Keratinocyte (primary cell): ENCODE data around the gene PLEKHF1.

Experiments used
- CTCF ChIP-seq, 3 experiments: IDR thresholded peaks in 1 of 3; conservative IDR thresholded peaks in 1 of 3; optimal IDR thresholded peaks in 1 of 3; 2 replicates in 2 of 3; 3 replicates in 1 of 3; pipeline versions ENCODE3 to v1.5.1; 2011; ENCODE audit warnings: low read length in 3 of 3, mild to moderate bottlenecking in 3 of 3, moderate library complexity in 2 of 3, control low read depth in 1 of 3, inconsistent platforms in 1 of 3; ENCODE audit not compliant: insufficient read depth in 2 of 3; ENCODE audit errors: extremely low read depth in 1 of 3
- EZH2 ChIP-seq: IDR thresholded peaks from one replicate; pipeline ENCODE4 v1.6.1; 2012; ENCODE audit warnings: inconsistent platforms, mild to moderate bottlenecking, low read length, moderate library complexity

DNA sequence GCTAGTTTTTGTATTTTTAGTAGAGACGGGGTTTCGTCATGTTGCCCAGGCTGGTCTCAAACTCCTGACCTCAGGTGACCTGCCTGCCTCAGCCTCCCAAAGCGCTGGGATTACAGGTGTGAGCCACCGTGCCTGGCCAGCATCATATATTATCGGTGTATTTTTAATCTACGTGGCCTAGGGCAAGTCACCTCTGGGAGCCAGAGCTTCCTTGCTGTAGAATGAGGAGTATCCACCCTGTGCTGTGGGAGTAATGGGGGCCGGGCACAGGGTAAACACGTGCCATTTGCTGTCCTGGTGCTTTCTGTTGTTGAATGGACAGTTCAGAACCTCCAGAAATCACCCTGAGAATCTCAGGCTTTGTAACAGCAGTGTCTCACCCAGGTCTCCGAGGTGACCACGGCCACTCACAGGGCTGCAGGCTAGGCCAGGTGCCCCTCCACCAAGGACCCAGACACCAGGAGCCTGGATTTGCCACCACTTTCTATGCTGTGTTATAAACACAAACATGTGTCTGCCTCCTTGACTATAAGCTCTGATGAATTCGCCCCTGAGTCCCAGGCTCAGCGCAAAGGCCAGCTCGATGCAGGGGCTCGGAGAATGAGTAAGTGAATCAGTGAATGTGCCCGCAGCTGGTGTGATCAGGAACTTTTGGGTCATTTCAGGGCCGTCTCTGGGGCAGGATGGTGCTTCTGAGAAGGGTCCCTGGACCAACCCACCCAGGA is 36.4 kb upstream of the PLEKHF1 start:
- TF ChIP-seq CTCF (optimal IDR thresholded peaks at IDR 0.05 in 1 of 3, IDR thresholded peaks at IDR 0.05 in 1 of 3, conservative IDR thresholded peaks at IDR 0.05 in 1 of 3; ENCODE audit: extremely low read depth in 1 of 3, insufficient read depth in 2 of 3, low read length in 3 of 3) (no peak), EZH2 (no peak)
